LNCAP (cell line): ENCODE measurements around the gene ASTN1.

Experiments
- CTCF ChIP-seq: fragments of 450-650 bp; IDR thresholded peaks from 2 replicates; pipeline ENCODE4 v1.5.1; 2017; ENCODE audit warnings: mild to moderate bottlenecking

Gene ASTN1

GRCh38 chr1:177106196-177106595 lies 58.3 kb downstream of the ASTN1 start:
- no peak for TF ChIP-seq CTCF

- TF ChIP-seq CTCF, result no peak
Observed at GRCh38 chr1:177103005-177103852, 61.3 kb downstream of the ASTN1 start.

GRCh38 chr1:177092001-177092400 lies 72.5 kb downstream of the ASTN1 start:
- no peak for TF ChIP-seq CTCF

GRCh38 chr1:177091040-177091439 lies 73.5 kb downstream of the ASTN1 start:
- no peak for TF ChIP-seq CTCF

- TF ChIP-seq CTCF, result no peak
Observed at GRCh38 chr1:177088966-177089365, 75.5 kb downstream of the ASTN1 start.

GRCh38 chr1:177082855-177083693 lies 81.4 kb downstream of the ASTN1 start:
- no peak for TF ChIP-seq CTCF

- no peak for TF ChIP-seq CTCF
Observed at GRCh38 chr1:177080564-177080963, 83.9 kb downstream of the ASTN1 start.
